NCI-H82 treated with DMSO at 0.1 percent for 48 hours (cell line): ENCODE data around the gene GSTM3.
"Not testable (repeated sequence)": the region's sequence is repeated elsewhere in the genome, so short reads cannot be mapped to it uniquely, and the experiment has no call there.

Experiments
- DNase-seq: peaks from one replicate; lab custom pipeline; 2025; ENCODE audit not compliant: unreplicated experiment; lab: John Stamatoyannopoulos, UW

Gene GSTM3

GRCh38 chr1:109762821-109763645 lies 22.2 kb upstream of the GSTM3 start:
- no peak for DNase-seq

GRCh38 chr1:109762039-109762585 lies 21.3 kb upstream of the GSTM3 start:
- DNase-seq = no peak

- no peak for DNase-seq
Measured at GRCh38 chr1:109761227-109762038, 20.6 kb upstream of the GSTM3 start.

GRCh38 chr1:109760581-109761226 lies 19.9 kb upstream of the GSTM3 start:
- no peak for DNase-seq

GRCh38 chr1:109759513-109760334 lies 18.9 kb upstream of the GSTM3 start:
- DNase-seq = no peak

- no peak for DNase-seq
Measured at GRCh38 chr1:109757936-109758786, 17.3 kb upstream of the GSTM3 start.

GRCh38 chr1:109756848-109757521 lies 16.1 kb upstream of the GSTM3 start:
- no peak for DNase-seq

- DNase-seq = not testable (repeated sequence)
Measured at GRCh38 chr1:109756325-109756724, 15.5 kb upstream of the GSTM3 start.

GRCh38 chr1:109754738-109755137 lies 13.9 kb upstream of the GSTM3 start:
- no peak for DNase-seq

GRCh38 chr1:109751531-109752260 lies 10.9 kb upstream of the GSTM3 start:
- no peak for DNase-seq

- DNase-seq = no peak
Measured at GRCh38 chr1:109750920-109751319, 10.1 kb upstream of the GSTM3 start.

- no peak for DNase-seq
Measured at GRCh38 chr1:109750241-109750882, 9.5 kb upstream of the GSTM3 start.

GRCh38 chr1:109749221-109749620 lies 8.4 kb upstream of the GSTM3 start:
- DNase-seq = no peak

GRCh38 chr1:109748311-109748710 lies 7.5 kb upstream of the GSTM3 start:
- not testable (repeated sequence) for DNase-seq

GRCh38 chr1:109739738-109740614 lies 862 bp downstream of the GSTM3 start:
- peak; percentile 54 for DNase-seq

GRCh38 chr1:109733236-109733870 lies 7.5 kb downstream of the GSTM3 start:
- no peak for DNase-seq
